ENCODE results near the gene ROR2. TPM values are rescaled to one million over a fixed set of nuclear protein-coding genes. Genes with fewer than 3 reads are reported as not detected.

Gene ROR2
- total RNA-seq, 2 experiments from 2014 or later = not detected

DNA sequence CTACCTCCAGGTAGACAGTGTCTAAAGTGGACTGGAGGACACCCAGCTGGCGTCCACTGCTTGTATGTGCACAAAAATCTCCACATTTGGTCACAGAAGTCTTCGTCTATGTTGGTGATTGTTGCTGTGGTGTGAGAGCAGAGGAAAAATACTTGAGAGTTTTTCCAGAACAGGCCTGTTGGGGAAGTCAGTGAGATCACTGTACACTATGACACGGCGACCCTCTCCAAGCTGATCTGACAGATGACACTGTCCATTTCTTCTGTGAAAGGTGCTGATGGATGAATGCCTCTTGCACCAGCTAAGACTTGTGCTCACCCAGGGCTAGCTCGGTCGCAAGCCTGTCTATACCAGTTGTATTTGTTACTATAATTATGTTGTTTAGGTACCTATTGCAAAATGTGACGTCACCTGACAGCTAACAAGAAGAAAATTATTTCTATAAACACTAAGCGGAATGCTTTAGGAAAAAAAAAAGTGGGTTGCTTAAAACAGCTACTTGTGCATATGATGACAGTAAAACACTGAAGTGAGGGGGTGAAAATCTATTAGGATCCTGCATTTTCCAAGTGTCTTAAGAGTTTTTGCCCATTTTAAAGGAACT is 142.3 kb downstream of the ROR2 start:
- H3K27me3 Mint-ChIP-seq = no peaks in the 10 kb centered on the region
- H3K27ac ChIP-seq (ENCODE audit: low read depth in 1 of 2, low read length in 2 of 2) = no peak overlapping the region
- H3K27ac Mint-ChIP-seq = no peak overlapping the region
- H3K4me3 ChIP-seq (ENCODE audit: low read length) = no peak overlapping the region
- H3K4me1 Mint-ChIP-seq (ENCODE audit: low read depth) = no peaks in the 10 kb centered on the region
- TF ChIP-seq, protein P1, sequence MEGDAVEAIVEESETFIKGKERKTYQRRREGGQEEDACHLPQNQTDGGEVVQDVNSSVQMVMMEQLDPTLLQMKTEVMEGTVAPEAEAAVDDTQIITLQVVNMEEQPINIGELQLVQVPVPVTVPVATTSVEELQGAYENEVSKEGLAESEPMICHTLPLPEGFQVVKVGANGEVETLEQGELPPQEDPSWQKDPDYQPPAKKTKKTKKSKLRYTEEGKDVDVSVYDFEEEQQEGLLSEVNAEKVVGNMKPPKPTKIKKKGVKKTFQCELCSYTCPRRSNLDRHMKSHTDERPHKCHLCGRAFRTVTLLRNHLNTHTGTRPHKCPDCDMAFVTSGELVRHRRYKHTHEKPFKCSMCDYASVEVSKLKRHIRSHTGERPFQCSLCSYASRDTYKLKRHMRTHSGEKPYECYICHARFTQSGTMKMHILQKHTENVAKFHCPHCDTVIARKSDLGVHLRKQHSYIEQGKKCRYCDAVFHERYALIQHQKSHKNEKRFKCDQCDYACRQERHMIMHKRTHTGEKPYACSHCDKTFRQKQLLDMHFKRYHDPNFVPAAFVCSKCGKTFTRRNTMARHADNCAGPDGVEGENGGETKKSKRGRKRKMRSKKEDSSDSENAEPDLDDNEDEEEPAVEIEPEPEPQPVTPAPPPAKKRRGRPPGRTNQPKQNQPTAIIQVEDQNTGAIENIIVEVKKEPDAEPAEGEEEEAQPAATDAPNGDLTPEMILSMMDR (IDR thresholded peaks at IDR 0.05) = no peak
- H3K36me3 Mint-ChIP-seq (ENCODE audit: low read depth) = no peaks in the 10 kb centered on the region
- peaks cover 0 to 2% of the 10 kb centered on the region in 2 experiments for H3K27me3 ChIP-seq (ENCODE audit: control insufficient read depth in 1 of 2, insufficient read depth in 2 of 2, low read length in 2 of 2)
- no peaks in the 10 kb centered on the region for H3K9me3 Mint-ChIP-seq
- DNase-seq (no peak), ATAC-seq (ENCODE audit: poor library complexity) (no peak)
- POLR2A ChIA-PET = no interaction called here
- intact Hi-C loops (cut with DNase I, micrococcal nuclease) = no loop called here
- CTCF ChIA-PET = no interaction called here
- H3K4me3 Mint-ChIP-seq = no peak overlapping the region
- no peaks in the 10 kb centered on the region for H3K4me1 ChIP-seq (ENCODE audit: insufficient read depth, low read length)
- H3K36me3 ChIP-seq (ENCODE audit: insufficient read depth, low read length) = no peaks in the 10 kb centered on the region
- no peaks in the 10 kb centered on the region for H3K9me3 ChIP-seq (ENCODE audit: control insufficient read depth in 1 of 2, insufficient read depth in 1 of 2, low read length in 2 of 2)

DNA sequence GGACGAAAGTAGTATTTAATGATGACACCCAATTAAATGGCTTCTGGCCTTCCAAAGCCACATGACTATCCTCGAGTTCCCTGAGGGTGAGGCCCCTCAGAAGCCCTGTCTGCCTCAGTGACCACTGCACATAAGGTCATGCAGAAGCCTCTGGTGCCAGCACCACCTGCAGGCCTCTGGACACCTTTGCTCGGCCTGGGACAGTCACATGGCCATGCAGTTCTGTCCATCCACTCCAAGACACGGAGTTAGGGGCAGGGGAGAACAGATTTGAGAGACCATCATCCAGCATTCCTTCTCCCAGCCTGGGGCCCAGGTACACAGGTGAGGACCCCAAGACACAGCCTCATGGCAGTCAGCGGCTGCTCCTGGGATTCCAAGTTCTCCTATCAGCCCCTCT is 145.0 kb downstream of the ROR2 start:
- no peak overlapping the region for H3K4me3 Mint-ChIP-seq
- DNase-seq (no peak), ATAC-seq (ENCODE audit: poor library complexity) (no peak)
- peaks cover 7% of the 10 kb centered on the region for H3K4me1 ChIP-seq (ENCODE audit: insufficient read depth, low read length)
- no peaks in the 10 kb centered on the region for H3K27me3 Mint-ChIP-seq
- no peak overlapping the region for H3K27ac Mint-ChIP-seq
- ChIA-PET CTCF (no interaction called here), POLR2A (no interaction called here)
- TF ChIP-seq, protein P1 (IDR thresholded peaks at IDR 0.05) = no peak
- H3K9me3 Mint-ChIP-seq = no peaks in the 10 kb centered on the region
- no peaks in the 10 kb centered on the region for H3K36me3 Mint-ChIP-seq (ENCODE audit: low read depth)
- no peak overlapping the region for H3K27ac ChIP-seq (ENCODE audit: low read depth in 1 of 2, low read length in 2 of 2)
- no peaks in the 10 kb centered on the region for H3K9me3 ChIP-seq (ENCODE audit: control insufficient read depth in 1 of 2, insufficient read depth in 1 of 2, low read length in 2 of 2)
- no peaks in the 10 kb centered on the region for H3K36me3 ChIP-seq (ENCODE audit: insufficient read depth, low read length)
- H3K4me3 ChIP-seq (ENCODE audit: low read length) = no peak overlapping the region
- intact Hi-C loops (cut with DNase I, micrococcal nuclease) = no loop called here
- H3K27me3 ChIP-seq (ENCODE audit: control insufficient read depth in 1 of 2, insufficient read depth in 2 of 2, low read length in 2 of 2) = peaks cover 0 to 2% of the 10 kb centered on the region in 2 experiments
- no peaks in the 10 kb centered on the region for H3K4me1 Mint-ChIP-seq (ENCODE audit: low read depth)

DNA sequence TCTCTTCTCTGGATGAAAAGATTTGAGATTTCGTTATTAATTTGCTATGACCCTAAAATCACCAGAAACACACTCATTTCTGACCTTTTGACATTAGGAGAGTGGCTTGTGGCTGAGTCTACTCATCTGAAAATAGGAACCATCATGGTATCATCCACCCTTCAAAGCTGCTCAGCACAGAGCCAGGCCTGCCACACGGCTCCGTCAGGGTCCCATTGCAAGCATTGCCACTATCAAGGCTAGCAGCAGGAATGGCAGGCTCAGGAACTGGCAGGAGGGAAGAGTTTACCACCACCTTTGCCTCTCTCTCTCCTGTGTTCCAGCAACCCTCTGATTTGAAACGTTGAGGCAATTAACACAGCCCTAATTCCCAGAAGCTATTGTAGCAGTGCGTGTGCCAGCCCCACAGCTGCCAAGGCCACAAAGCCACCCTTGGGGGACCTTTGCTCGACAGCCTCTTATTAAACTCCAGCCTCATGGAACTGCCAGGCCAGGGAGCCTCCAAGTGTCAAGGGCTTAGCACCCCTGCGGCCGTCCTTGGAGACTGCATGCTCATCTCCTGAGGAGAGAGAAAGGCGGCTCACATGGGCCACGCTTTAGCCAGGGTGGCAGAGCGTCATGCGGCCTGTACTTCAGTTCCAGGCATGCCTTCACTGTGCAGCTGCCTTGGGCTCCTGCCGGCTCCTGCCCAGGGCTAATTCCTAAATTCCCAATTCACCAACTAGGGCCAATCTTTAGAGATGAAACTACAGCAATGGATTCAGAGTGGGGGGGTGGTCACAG is 145.9 kb downstream of the ROR2 start:
- H3K4me1 Mint-ChIP-seq (ENCODE audit: low read depth) = peaks cover 6% of the 10 kb centered on the region
- H3K9me3 ChIP-seq (ENCODE audit: control insufficient read depth in 1 of 2, insufficient read depth in 1 of 2, low read length in 2 of 2) = no peaks in the 10 kb centered on the region
- H3K4me1 ChIP-seq (ENCODE audit: insufficient read depth, low read length) = peaks cover 16% of the 10 kb centered on the region
- ChIA-PET CTCF (no interaction called here), POLR2A (no interaction called here)
- no peaks in the 10 kb centered on the region for H3K27me3 Mint-ChIP-seq
- no peak for DNase-seq
- TF ChIP-seq, protein P1 (IDR thresholded peaks at IDR 0.05) = no peak
- intact Hi-C loops (cut with DNase I, micrococcal nuclease) = no loop called here
- no peaks in the 10 kb centered on the region for H3K36me3 ChIP-seq (ENCODE audit: insufficient read depth, low read length)
- H3K4me3 ChIP-seq (ENCODE audit: low read length) = no peak overlapping the region
- H3K4me3 Mint-ChIP-seq = no peak overlapping the region
- no peak overlapping the region for H3K27ac ChIP-seq (ENCODE audit: low read depth in 1 of 2, low read length in 2 of 2)
- H3K27ac Mint-ChIP-seq = no peak overlapping the region
- no peaks in the 10 kb centered on the region for H3K9me3 Mint-ChIP-seq
- H3K27me3 ChIP-seq (ENCODE audit: control insufficient read depth in 1 of 2, insufficient read depth in 2 of 2, low read length in 2 of 2) = peaks cover 0 to 2% of the 10 kb centered on the region in 2 experiments
- H3K36me3 Mint-ChIP-seq (ENCODE audit: low read depth) = no peaks in the 10 kb centered on the region
- ATAC-seq (ENCODE audit: poor library complexity) = no peak

Data from CD4-positive, alpha-beta T cell (primary cell).